ENCODE data around the gene FARSB.
"Not testable (repeated sequence)": the region's sequence is repeated elsewhere in the genome, so short reads cannot be mapped to it uniquely, and the experiment has no call there.

Gene FARSB

DNA sequence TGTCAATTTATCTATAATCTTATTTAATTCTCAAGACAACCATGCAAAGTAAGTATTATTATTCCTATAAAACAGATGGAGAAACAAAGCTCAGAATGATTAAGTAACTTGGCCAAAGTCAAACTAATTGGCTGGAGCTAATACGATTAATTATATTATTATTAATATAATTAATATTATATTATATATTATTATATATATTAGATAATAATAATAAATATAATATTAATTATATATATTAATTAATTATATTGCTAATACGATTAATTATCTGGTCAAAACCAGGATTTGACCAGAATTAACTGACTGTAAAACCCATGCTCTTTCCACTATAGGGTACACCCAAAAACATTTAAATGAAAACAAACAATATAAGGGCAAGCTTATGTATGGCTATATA is 52.4 kb downstream of the FARSB start:
- DNase-seq, result no peak

DNA sequence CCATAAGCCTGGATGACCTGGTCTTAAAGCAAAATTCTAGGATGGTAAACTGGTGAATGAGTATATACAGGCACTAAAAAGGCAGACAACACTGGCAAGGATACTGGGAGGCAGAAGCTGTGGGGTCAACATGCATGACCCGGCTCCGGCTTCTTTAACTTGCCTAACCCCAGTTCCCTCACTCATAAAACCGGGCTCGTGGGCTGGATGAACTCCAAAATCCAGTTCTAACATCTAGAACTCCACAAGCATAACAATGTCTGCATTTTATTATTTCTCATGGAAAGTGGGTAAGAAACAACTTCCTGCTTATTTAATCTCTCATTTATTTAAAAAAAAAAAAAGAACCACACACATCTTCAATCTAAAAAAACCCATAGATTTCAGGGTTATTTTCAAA is 57.3 kb downstream of the FARSB start:
- DNase-seq, result no peak

DNA sequence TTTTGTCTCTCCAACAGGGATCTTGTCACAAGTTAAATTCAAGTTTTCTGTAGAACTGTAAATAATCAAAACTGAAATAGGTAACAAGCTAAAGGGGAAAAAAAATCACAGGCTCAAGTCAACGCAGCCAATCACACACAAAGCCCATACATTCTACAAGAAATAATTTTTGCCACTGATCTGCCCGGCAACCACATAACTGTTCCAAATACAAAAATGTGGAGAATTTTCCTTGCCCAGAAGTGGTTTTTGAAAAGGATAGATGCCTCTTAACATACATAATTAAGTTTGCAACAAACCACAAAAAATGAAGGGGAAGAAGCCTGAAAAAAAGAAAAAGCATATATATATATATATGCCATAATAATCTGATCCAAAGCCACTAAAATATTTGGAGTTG is 60.3 kb downstream of the FARSB start:
- DNase-seq, result no peak

DNA sequence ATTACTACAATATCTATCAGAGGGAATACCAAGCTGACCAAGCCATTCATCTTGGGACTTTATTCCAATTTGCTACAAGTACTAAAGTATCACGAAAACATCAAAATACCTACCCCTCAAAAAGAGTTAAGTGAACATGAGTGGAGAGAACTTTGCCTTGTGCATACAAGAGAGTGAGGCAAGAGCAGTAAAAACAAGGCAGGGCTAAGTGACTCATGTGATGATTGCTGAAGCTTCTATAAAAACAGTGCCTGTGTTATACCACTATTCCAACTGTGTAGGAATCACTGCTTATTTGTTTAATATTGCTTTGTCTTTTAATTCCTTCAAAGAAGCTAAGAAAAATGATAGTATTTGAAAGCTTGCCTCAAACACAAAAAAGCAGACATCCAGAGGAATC is 61.2 kb downstream of the FARSB start:
- DNase-seq, result no peak

DNA sequence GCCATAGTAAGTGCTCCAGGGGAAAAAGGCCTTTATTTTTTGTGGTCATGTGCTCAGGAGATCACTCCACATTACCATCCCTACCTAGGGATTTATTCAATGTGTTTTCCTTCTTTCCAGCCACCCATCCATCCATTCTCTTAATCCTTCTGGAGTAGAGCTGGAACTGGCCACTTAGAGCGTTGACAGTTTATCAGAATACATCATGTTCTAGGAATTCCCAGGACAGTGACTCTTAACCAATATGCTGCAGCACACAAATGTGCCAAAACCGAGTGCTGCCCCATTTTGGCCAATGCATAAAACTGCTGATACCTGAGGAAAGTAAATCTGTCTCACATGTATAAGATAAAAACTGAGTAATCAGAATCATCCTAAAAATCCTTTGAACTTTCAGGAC is 63.7 kb downstream of the FARSB start:
- DNase-seq, result no peak

DNA sequence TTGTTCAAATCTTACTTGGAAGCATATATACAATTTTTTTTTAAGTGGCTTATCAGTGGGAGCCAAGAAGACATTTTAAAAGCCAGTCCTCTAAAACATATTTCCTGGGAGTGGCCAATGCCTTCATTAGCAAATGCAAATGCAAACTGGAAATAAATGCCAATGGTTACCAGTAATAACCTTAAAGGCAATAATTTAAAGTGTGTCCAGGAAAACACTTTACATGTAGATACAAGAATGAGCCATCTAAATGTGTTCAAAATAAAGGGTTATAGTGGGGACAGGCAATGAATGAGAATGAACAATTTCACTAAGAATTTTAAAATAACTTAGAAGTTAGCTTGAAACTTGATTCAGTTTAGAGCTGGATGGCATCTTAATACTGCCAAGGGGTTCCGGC is 64.2 kb downstream of the FARSB start:
- DNase-seq, result no peak

DNA sequence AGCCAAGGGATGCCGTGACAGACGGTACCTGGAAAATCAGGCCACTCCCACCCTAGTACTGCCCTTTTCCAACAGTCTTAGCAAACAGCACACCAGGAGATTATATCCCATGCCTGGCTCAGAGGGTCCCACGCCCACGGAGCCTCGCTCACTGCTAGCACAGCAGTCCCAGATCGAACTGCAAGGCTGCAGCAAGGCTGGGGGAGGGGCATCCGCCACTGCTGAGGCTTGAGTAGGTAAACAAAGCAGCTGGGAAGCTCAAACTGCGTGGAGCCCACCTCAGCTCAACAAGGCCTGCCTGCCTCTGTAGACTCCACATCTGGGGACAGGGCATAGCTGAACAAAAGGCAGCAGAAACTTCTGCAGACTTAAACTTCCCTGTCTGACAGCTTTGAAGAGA is 71.3 kb downstream of the FARSB start:
- DNase-seq, result not testable (repeated sequence)

DNA sequence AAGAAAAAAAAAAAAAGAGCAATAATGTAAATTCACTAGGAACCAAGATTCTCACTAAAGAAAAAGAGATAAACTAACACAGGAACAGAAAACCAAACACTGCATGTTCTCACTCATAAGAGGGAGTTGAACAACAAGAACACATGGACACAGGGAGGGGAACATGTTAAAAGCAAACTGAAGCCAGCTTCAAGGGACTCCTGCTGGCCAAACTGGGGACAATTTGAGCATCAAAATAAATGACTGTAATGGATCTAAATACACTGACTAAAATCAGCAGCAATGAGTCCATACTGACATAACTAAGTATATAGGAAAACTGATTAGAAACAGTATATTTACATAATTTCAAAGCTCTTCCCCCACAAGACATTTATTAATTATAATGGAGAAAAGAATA is 73.0 kb downstream of the FARSB start:
- no peak for DNase-seq

DNA sequence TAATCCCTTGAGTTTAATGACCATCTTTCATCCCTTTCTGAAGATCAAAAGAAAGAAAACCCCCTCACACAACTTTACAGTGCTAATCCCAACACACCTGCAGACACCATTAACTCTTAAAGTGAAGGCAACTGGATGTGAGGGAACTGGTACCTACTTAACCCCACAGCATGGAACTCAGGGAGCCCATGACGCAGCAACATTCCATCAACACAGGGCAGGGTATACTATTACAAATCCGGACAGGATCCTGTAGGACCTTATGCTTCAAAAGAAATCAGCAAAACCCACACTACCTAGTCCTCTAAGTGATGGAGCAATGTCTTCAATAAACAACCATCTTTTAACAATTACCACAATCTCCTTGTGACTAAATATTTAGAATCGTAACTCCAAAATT is 78.6 kb downstream of the FARSB start:
- no peak for DNase-seq

DNA sequence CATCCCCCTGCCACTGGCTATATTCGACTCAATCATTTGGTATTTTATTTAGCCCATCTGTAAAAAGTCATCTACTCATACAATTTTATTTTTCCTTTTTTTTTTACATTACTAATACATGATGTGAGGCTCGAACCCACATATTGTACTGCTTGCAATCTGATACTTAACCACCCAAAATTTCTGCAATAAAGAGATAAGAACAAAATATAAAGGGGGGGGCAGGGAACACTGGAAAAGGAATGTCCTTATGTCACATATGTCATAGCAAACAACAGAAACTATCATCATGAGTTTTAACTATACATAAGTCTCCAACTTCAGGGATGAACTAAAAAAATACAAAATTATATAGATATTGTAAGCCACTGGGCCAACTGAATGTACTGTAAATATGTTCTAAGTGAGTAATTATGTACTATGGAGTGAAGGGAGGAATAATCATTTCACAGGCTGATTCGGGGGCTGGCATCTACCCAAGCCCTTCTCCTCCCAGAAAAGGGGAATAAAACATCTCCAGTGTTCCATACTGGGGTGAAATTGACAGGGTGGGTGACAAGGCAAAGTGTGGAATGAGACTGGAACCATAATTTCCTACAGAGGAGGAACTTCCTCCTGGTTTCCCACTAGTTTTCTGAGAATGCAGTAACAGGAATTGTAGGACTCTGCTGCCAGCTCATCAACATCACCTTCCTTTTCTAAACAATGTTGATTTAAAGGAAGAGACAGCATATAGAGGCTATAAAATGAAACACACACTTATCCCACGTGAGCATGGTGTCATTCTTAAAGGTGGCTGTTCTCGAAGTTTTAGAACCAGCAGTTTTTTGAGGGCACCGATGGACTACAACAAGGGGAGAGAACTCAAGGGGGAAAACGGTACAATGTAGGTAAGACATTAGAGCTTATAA is 79.5 kb downstream of the FARSB start:
- no peak for DNase-seq

DNA sequence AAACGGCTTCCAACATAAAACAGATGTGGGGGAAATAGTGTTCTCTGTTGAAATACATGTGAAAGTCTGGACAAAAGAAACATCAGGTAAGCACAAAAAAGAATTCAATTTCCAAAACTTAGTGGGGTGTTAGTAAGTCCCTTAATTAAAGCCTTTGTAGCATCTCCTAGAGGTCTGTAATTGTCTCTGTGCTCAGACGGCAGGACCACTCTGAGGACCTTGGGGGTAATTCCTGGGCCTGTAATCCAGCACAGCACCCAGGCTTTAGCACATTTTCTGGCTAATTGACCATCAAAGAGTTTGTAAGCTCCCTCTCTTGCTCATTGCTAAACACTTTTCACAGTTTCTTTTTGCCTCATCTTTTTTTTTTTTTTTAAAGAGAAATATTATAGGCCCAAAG is 80.3 kb downstream of the FARSB start:
- DNase-seq, result no peak

DNA sequence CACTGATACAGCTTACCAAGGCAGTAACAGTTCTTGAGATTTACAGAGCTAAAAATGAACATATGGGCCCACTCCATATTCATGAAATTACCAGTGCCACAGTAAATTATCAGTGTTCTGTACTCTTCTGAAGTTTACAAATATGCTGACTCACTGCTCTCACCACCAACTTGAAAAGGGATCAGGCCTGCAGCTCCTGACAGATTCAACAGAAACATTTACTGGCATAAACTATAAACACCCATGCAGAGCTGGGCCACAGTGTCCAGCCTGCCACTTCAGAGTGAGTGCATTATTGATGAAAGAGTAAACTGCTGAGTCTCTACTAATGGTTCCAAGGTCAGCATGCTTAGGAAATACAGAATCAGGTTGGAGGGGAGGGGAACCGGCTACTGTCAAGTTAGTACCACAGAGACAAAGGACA is 83.1 kb downstream of the FARSB start:
- no peak for DNase-seq

DNA sequence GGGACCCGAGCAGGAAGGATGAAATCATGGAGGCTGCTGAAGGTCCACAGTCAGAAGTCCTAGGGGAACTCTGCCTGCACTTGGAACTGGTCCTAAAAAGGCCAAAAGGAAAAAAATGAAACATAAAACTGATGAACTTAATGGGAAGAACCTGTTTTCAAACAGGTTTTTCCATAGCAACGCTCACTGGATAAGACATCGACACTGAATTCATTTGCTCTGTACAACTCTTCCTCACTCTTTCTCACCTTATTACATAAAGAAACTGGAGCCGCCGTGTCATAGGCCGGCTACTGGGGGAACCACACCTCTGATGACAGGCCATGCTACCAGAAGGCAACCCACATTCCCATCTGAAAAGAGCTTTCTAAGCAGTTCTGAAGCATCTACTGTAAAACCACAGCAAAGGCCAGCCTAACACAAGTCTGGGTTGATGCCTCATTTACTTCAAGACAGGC is 83.6 kb downstream of the FARSB start:
- DNase-seq, result no peak

DNA sequence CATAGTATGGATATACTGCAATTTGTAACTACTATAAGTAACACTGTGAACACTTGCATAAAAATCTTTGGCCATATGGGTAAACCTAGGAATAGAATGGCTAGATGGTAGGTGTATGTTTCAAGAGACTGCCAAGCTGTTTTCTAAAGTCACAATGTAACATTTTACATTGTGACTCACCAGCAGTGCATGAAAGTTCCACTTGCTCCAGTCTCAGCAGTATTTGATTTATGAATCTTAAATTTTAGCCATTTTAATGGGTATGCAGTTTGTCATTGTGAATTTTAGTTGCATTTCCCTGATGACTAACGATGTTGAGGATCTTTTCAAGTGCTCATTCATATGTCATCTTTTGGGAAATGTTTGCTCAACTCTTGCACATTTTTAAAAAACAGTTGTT is 86.1 kb downstream of the FARSB start:
- no peak for DNase-seq

DNA sequence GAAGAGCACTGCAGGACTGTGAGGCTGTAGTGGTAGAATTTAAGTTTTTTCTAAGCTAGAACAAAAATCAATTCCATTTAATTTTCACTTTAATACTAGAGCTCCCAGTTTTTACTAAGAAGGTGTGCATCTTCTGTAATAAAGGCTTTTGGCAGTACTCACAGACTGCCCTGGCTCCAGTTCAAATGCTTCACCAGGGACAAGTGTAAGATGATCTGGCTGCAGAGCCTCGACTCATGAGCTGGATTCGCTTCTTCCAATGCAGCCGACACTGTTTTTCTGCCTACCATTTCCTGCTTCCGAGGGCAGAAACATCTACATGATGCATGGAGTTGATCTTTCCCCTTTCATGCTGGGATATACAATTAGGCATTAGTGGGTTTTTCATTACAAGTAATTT is 87.0 kb downstream of the FARSB start:
- DNase-seq, result no peak

DNA sequence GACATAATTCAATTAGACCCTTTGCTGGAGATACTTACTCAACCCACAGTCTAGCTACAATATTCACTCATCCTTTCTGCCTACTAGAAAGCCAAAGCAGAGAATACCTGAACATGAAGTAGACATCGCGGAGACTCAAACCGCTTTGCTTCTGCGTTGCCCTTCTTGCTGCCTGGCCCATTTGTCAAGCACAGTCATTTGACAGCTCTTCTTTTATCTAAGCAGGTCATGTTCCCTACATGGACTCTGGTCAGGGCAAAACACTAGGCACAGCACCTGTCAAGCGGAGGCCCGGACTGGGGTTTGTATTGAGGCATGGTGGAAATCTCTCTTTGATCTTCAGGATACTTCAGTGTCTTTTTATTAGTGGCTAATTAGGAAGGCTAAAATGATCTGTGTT is 89.7 kb downstream of the FARSB start:
- no peak for DNase-seq

DNA sequence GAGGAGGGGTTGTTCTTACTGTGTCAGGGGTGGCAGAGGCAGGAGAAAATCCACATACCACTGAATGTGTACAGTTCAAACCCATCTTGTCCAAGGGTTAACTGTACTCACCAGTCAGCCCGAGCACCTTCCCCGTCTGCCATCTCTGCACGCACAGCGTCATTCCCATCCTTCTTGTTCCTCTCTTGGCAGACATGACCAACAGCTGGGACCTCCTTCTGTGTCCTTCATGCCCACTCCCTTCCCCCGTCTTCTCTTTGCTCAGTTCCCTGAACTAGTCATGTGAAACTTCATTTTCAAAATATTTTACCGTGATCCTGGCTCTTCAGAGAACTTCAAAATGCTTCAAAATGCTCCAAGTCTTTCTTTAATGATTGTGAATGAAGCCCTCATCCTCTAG is 92.0 kb downstream of the FARSB start:
- DNase-seq, result no peak

DNA sequence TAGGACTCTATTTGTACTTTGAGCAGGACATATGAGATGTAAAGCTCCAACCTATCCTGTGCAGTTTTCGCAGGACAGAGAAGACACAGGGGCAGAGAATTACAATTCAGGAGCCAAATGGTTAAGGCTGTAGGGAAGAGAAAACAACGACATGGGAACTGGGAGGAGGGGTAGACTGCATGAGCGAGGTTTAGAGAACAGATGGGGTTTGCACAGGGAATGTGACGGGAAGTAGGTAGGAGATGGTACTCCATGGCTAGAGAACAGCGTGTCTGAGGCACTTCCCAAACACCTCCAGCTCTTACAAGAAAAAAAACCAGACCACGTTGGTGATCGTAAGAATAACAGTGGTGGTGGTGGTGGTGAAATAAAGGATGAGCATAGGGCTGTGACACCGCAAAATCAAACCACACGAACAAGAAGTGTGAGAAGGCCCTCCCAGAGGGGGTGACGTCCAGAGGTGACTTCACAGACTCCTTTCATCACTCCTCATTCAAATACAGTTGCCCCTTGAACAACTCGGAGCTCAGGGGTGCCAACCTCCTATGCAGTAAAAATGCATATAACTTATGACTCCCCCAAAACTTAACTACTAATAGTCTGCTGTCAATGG is 92.7 kb downstream of the FARSB start:
- no peak for DNase-seq

DNA sequence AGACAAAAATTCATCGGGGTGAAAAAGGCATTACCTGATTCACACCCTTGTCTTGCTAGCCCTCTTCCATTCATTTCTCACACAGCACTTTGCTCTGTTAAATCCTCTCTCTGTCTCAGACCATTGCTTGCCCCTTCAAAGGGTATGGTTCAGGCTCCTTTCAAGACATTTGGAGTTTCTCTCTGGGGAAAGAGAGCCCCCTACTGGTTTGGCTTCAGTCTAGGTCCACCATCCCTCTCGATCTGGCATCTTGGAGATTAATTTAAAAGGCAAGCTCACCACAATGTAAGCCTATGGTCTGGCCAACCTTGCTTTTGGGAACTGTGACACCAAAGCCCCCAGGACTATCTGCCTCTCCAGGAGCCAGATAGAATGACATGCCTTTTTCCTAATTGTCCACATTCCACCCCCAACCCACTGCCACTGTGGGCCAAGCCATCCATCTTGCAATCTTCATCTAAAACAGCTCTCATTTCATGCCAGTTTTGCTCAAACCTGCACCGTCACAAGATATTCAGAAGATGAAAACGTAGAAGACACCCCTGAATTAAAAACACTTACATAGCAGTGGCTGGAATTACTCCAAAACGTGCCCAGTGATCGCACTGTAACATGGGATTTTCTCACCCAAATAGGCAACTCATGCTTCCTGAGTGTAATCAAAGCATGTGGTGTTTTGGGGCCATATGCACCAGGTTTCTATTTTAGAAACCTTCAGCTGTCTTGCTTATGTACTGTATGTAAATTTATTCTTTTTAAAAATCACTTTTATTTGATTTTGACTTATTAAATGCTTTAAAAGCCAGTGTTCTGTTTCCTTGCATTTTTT is 93.9 kb downstream of the FARSB start:
- no peak for DNase-seq

DNA sequence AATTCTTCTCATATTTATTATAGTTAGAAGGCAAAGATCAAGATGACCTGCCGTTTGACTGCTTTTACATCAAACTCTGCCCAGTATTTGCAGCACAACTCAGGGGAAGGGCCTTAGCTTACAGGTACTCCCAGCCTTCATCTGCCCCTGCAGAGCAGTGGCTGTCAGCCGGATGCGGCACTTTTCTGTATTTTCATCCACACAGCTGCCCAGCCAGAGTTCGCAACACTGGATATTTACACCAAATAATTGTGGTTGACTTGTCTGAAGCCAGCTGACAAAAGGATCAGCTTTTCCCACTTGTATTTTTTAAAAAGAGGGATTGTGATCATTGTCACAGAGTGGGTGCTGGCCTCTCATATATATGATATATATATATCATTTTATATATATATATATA is 94.7 kb downstream of the FARSB start:
- no peak for DNase-seq

DNA sequence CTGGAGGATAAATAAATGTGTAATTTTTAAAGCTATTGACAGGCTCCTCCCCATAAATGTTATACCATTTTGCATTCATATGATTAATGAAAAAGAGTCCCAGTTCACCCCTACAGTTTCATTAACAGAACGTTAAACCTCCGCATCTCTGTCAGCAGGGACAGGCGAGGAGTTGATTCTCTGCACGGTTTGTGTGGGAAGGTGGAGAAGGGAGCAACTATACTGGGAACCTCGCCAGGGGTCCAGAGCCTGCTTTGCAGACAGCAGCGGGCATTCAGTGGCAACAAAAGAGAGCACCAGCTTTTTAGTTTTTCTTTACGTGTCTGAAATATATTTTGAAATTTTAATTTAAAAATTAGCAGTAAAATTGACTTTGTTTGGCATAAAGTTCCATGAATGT is 101.4 kb downstream of the FARSB start:
- no peak for DNase-seq

DNA sequence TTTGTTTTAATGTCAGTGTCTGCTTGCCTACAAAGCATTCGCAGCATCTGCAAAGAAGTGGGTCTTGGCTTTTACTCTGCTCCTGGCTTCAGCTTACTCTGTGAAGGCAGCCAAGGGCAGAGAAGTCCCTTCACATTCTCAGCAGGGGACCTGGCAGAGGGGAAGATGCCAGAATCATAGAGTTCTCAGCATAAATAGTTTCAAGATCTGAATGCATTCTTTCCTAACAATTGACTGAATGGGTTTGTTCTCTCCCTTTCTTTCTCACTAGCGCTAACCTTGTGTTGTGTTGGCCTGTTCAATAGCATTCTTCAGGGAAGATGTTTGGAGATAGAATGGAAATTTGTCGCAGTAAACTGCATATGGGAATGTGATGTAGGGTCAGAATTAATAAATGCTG is 106.9 kb downstream of the FARSB start:
- no peak for DNase-seq

DNA sequence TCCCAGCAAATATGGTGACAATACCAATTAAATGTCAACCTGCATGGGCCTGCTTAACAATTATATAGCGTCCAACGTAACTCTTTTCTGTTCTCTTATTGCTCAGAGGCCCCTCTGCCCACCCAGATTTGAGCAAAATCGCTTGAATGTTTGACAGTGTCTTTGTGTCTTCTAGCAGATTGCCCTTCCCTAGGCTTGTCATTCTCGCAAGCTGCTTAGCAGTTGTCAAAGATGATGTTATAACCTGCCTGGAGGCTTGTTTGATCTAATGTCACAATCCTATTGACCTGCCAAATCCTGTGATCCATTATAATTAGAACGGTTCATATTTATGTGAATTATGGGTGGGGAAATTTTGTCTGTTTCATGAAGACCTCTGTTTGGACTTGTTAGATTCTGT is 108.8 kb downstream of the FARSB start:
- DNase-seq, result no peak
